ENCODE measurements around the gene SEC14L5.

SEC14L5 gene

DNA sequence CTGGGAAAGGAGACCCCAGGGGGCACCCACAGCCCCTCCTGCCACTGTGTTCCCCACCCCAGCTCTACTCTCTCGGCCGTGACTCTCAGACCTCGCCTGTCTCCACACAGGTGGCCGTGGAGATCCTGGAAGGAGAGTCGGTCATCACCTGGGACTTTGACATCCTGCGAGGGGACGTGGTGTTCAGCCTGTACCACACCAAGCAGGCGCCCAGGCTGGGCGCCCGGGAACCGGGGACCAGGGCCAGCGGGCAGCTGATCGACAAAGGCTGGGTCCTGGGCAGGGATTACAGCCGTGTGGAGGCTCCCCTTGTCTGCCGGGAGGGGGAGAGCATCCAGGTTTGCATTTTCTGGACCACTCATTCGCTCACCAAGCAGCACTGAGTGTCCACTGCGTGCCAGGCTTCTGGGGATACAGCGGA, 50.2 kb downstream of the SEC14L5 start:
- no peak overlapping the region for H3K4me3 ChIP-seq
- DNase-seq (ENCODE audit: low spot score in 2 of 2): no peak
- H3K36me3 ChIP-seq (replicated peaks): no peaks in the 10 kb centered on the region
- H3K9me3 ChIP-seq: no peaks in the 10 kb centered on the region
- in situ Hi-C loops (cut with MboI; ENCODE audit: low sequenced_read_pairs): no loop called here
- 0 out of 2 replicates have a peak, but pooled peaks cover 2% of the 10 kb centered on the region for H3K27me3 ChIP-seq (ENCODE audit: low read depth)
- no peaks in the 10 kb centered on the region for H3K4me1 ChIP-seq

DNA sequence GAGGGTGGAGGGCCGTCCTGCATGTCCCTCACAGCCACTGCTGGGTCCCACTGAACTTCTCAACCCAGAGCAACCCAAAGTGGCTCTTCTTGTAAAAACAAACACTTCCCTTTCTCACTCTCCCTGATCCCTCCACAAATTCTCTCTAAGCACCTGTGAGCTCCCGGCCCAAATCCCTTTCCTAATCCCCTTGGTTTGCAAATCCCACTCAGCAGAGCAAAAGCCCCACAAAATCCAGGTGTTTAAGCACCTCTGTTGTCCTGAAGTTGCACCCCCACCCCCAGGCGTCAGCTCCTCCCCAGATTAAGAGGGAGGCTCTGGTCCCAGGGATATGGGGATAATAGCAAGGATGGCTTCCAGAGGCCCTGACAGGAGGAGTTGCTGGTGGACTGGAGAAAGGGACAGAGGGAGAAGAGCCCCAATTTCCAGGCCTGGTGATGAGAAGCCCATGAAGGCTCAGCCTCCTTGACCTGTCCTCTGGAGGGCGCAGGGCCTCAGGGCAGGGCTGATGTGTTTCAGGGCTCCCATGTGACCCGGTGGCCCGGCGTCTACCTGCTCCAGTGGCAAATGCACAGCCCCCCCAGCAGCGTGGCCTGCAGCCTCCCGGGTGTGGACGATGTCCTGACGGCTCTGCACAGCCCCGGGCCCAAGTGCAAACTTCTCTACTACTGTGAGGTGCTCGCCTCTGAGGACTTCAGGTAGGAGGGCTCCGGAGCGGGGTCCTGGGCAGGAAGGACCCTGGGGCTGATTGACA, 52.6 kb downstream of the SEC14L5 start:
- in situ Hi-C loops (cut with MboI; ENCODE audit: low sequenced_read_pairs): no loop called here
- no peak overlapping the region for H3K4me3 ChIP-seq
- no peak for DNase-seq (ENCODE audit: low spot score in 2 of 2)
- H3K9me3 ChIP-seq: no peaks in the 10 kb centered on the region
- no peaks in the 10 kb centered on the region for H3K36me3 ChIP-seq (replicated peaks)
- H3K4me1 ChIP-seq: no peaks in the 10 kb centered on the region
- H3K27me3 ChIP-seq (ENCODE audit: low read depth): 0 out of 2 replicates have a peak, but pooled peaks cover 2% of the 10 kb centered on the region

DNA sequence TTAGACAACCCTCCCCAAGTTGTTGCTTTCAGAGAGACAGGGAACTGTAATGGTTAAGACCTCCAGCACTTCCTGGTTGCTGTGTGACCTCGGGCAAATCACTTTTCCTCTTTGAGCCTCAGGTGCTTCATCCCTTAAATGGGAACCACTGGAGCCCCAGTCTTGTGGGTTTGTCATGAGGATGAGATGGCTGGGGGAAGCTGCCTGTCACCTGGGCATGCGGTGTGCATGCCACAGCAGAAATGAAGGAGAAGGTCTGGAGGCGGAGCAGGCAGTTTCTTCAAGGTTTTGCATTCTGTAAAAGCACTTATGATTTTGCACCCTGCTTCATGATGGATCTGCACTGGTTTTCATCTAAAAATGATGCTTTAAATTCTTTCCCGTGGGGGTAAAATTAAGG, 53.5 kb downstream of the SEC14L5 start:
- Histone ChIP-seq H3K9me3 (no peaks in the 10 kb centered on the region), H3K4me3 (no peak overlapping the region), H3K27me3 (ENCODE audit: low read depth) (0 out of 2 replicates have a peak, but pooled peaks cover 2% of the 10 kb centered on the region), H3K4me1 (no peaks in the 10 kb centered on the region), H3K36me3 (replicated peaks) (no peaks in the 10 kb centered on the region)
- DNase-seq (ENCODE audit: low spot score in 2 of 2): no peak
- in situ Hi-C loops (cut with MboI; ENCODE audit: low sequenced_read_pairs): no loop called here

DNA sequence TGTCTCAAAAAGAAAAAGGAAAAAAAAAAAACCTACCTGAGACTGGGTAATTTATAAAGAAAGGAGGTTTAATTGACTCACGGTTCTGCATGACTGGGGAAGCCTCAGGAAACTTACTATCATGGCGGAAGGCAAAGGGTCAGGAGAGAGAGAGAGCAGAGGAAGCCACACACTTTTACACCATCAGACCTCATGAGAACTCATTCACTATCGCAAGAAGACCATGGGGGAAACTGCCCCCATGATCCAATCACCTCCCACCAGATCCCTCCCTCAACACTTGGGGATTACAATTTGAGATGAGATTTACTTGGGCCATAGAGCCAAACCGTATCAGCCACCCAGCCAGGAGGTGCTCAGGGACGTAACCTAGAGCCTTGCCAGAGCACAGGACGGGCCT, 54.8 kb downstream of the SEC14L5 start:
- no peak for DNase-seq (ENCODE audit: low spot score in 2 of 2)
- 0 out of 2 replicates have a peak, but pooled peaks cover 2% of the 10 kb centered on the region for H3K27me3 ChIP-seq (ENCODE audit: low read depth)
- no peaks in the 10 kb centered on the region for H3K9me3 ChIP-seq
- no peak overlapping the region for H3K4me3 ChIP-seq
- no peaks in the 10 kb centered on the region for H3K36me3 ChIP-seq (replicated peaks)
- in situ Hi-C loops (cut with MboI; ENCODE audit: low sequenced_read_pairs): no loop called here
- H3K4me1 ChIP-seq: no peaks in the 10 kb centered on the region

DNA sequence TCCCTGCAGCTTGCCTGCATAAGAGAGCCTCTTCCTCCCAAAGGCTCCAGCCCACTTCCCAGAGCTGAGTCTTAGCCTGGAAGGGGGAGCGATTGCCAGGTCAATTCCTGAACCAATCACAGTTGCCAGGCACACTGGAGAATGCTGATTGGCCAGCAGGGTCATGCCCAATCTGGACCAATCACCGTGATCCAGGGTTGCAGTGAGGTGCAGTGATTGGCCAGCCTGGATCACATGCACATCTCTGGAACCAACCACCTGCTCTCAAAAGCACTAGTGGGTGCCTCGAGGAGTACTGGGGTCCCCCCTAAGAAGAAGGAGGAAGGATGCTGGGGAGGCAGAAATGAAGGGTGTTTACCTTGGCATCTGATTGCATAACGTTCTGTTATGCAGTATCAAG, 57.2 kb downstream of the SEC14L5 start:
- 0 out of 2 replicates have a peak, but pooled peaks cover 2% of the 10 kb centered on the region for H3K27me3 ChIP-seq (ENCODE audit: low read depth)
- H3K4me3 ChIP-seq: no peak overlapping the region
- no peaks in the 10 kb centered on the region for H3K36me3 ChIP-seq (replicated peaks)
- in situ Hi-C loops (cut with MboI; ENCODE audit: low sequenced_read_pairs): no loop called here
- no peaks in the 10 kb centered on the region for H3K4me1 ChIP-seq
- H3K9me3 ChIP-seq: no peaks in the 10 kb centered on the region
- DNase-seq (ENCODE audit: low spot score in 2 of 2): peak in 1 of 2 experiments; percentile 24

DNA sequence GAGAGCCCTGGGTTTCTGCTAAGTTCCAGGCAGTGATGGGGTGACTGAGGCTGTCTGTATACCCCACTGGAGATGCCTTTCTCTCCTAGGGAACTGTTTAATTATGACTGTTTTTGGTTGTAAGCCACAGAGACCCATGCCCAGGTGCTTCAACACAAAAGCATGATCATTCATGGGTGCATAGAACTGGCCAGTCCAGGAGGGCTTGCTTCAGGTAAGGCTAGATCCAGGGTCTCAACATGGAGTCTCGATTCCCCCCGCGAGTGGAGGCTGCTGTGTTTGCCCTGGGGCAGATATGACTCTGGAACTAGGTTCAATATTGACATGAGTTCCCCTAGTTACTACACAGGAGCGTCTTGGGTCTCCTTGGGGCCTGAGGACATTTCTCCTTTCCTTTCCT, 57.8 kb downstream of the SEC14L5 start:
- no peaks in the 10 kb centered on the region for H3K9me3 ChIP-seq
- in situ Hi-C loops (cut with MboI; ENCODE audit: low sequenced_read_pairs): no loop called here
- no peaks in the 10 kb centered on the region for H3K36me3 ChIP-seq (replicated peaks)
- no peak for DNase-seq (ENCODE audit: low spot score in 2 of 2)
- H3K4me1 ChIP-seq: no peaks in the 10 kb centered on the region
- no peak overlapping the region for H3K4me3 ChIP-seq
- H3K27me3 ChIP-seq (ENCODE audit: low read depth): 0 out of 2 replicates have a peak, but pooled peaks cover 2% of the 10 kb centered on the region

DNA sequence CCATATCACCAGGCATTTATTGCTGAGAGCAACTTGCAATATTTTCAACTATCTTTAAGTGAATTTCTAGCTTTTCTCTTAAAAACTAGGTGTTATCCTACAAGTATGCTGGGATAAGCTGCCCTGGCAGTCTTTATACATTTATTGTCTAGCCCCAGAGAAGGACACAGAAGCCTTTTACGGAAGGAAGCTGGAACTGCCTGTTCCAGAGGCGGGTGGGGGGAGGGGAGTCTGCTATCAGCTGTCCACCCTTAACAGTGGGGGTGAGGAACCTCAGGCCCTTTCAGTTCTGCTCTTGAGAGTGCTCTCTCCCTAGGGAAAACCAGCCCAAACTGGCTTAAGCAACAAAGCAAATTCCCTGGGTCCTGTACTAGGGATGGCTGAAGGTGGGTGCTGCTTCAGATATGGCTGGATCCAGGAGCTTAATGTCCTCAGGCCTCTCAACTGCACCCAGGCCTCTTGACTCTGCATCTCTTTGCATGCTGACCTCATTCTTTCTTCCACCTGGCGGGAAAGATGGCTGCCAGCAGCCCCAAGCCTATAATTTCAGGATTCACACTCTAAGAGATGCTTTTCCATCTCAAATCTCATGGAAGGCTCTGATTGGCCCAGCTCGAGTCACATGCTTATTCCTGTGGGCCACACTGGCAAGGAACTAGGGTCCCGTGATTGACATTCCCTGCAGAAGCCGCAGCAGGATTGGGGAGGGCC, 59.0 kb downstream of the SEC14L5 start:
- Histone ChIP-seq H3K4me3 (no peak overlapping the region), H3K9me3 (no peaks in the 10 kb centered on the region), H3K4me1 (no peaks in the 10 kb centered on the region), H3K27me3 (ENCODE audit: low read depth) (no peaks in the 10 kb centered on the region), H3K36me3 (replicated peaks) (no peaks in the 10 kb centered on the region)
- DNase-seq (ENCODE audit: low spot score in 2 of 2): no peak
- in situ Hi-C loops (cut with MboI; ENCODE audit: low sequenced_read_pairs): no loop called here

DNA sequence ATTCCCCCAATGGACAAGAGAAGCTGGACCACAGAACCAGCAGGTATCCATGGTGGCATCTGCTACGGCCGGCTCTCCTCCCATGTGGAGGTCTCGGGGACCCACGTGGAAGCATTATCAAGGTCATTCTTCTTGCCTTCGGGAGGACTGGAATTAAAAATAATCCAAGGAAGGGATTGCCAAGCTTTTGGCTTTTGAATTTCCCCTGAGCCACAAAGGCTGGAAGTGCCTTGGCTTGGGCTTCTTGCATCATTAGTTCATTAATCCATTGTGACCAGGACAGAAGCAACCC, 59.5 kb downstream of the SEC14L5 start:
- Histone ChIP-seq H3K36me3 (replicated peaks) (no peaks in the 10 kb centered on the region), H3K9me3 (no peaks in the 10 kb centered on the region), H3K4me1 (no peaks in the 10 kb centered on the region), H3K4me3 (no peak overlapping the region), H3K27me3 (ENCODE audit: low read depth) (no peaks in the 10 kb centered on the region)
- no peak for DNase-seq (ENCODE audit: low spot score in 2 of 2)
- in situ Hi-C loops (cut with MboI; ENCODE audit: low sequenced_read_pairs): no loop called here

DNA sequence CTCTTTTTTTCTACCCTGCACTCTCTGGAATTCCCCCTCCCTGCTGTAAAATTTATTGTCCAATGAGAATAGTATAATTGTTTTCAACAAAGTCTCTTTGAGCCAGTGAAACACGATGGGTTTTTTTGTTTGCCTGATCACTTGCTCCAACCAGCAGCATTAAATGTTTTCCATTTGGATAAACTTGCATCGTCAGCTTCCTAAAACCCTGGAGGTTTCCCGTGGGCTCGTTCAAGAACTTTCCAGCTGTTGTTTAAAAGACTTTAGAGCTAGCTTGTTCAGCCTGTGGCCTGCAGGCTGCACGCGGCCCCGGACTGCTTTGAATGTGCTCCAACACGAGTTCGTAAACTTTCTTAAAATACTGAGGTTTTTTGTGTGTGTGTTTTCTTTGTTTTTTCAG, 60.7 kb downstream of the SEC14L5 start:
- in situ Hi-C loops (cut with MboI; ENCODE audit: low sequenced_read_pairs): no loop called here
- Histone ChIP-seq H3K4me3 (no peak overlapping the region), H3K4me1 (no peaks in the 10 kb centered on the region), H3K9me3 (no peaks in the 10 kb centered on the region), H3K27me3 (ENCODE audit: low read depth) (no peaks in the 10 kb centered on the region), H3K36me3 (replicated peaks) (no peaks in the 10 kb centered on the region)
- no peak for DNase-seq (ENCODE audit: low spot score in 2 of 2)

DNA sequence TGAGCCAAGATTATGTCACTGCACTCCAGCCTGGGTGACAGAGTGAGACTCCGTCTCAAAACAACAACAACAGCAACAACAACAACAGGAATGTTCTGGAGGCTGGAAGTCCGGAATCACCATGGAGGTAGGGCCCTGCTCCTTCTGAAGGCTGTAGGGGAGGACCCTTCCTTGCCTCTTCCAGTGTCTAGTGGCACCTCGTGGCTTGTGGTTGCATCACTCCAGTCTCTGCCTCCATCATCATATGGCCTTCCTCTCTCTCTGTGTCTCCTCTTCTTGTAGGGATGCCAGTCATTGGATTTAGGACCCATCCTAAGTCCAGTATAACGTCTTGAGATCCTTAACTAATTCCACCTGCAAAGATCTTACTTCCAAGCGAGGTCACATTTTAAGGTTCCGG, 61.6 kb downstream of the SEC14L5 start:
- Histone ChIP-seq H3K9me3 (no peaks in the 10 kb centered on the region), H3K36me3 (replicated peaks) (no peaks in the 10 kb centered on the region), H3K4me1 (no peaks in the 10 kb centered on the region), H3K4me3 (no peak overlapping the region), H3K27me3 (ENCODE audit: low read depth) (no peaks in the 10 kb centered on the region)
- in situ Hi-C loops (cut with MboI; ENCODE audit: low sequenced_read_pairs): no loop called here
- DNase-seq (ENCODE audit: low spot score in 2 of 2): no peak

DNA sequence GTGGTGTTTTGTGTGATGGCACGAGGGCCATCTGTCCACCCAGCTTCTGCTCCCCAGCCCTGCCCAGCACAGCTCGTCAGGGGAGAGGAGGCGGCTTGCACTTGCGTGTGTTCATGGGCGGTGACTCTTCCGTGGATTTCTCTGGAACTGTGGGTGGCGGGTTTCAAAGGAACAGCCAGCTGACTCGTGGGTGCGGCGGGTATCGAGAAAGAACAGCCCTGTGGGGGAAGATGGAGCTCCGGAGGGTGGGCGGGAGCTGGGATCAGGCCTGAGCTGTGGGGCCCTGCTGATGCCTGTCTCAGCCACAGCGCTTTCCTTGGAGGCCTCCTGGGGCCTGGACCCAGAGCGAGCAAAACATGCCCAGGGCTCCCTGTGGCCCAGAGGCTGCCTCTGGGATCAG, 62.4 kb downstream of the SEC14L5 start:
- no peak for DNase-seq (ENCODE audit: low spot score in 2 of 2)
- no peaks in the 10 kb centered on the region for H3K9me3 ChIP-seq
- H3K4me1 ChIP-seq: no peaks in the 10 kb centered on the region
- no peak overlapping the region for H3K4me3 ChIP-seq
- H3K36me3 ChIP-seq (replicated peaks): no peaks in the 10 kb centered on the region
- no peaks in the 10 kb centered on the region for H3K27me3 ChIP-seq (ENCODE audit: low read depth)
- in situ Hi-C loops (cut with MboI; ENCODE audit: low sequenced_read_pairs): no loop called here

DNA sequence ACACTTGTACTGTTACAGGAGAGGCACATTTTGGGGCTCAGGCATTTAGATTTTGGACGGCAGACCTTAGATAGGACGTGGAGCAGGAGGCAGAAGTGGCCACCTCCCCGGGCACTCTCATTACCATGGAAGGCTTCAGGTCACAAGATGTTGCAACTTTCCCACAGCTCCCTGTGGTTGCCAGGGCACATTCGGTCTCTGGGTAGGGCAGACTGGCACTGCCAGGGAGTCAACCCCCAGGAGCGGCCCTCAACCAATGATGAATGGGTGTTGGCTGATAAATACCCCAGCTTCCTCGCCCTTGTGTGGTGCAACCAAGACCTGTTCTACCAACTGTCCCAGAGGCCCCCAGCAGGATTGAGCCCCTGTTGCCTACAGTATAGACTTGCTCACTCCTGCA, 64.4 kb downstream of the SEC14L5 start:
- H3K4me3 ChIP-seq: no peak overlapping the region
- no peaks in the 10 kb centered on the region for H3K9me3 ChIP-seq
- H3K4me1 ChIP-seq: no peaks in the 10 kb centered on the region
- in situ Hi-C loops (cut with MboI; ENCODE audit: low sequenced_read_pairs): no loop called here
- no peaks in the 10 kb centered on the region for H3K36me3 ChIP-seq (replicated peaks)
- H3K27me3 ChIP-seq (ENCODE audit: low read depth): no peaks in the 10 kb centered on the region
- DNase-seq (ENCODE audit: low spot score in 2 of 2): no peak

DNA sequence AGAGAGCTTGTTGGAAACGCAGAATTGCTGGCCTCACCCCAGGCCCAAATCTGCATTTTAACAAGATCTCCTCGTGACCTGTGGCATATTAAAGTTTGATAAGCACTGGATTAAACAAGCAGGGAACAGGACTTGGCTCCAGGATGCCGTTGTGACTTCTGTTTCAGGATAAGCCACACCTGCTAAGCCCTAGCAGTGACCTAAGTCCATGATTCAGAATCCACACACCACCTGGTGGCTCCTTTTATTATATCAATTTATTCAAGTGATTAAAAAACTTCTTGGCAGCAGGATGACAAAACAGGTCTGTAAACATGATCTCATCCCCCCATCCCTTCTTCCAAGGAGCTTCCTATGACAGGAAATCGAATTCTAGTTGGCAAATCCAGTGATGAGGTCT, 66.5 kb downstream of the SEC14L5 start:
- no peak for DNase-seq (ENCODE audit: low spot score in 2 of 2)
- Histone ChIP-seq H3K9me3 (no peaks in the 10 kb centered on the region), H3K27me3 (ENCODE audit: low read depth) (no peaks in the 10 kb centered on the region), H3K36me3 (replicated peaks) (no peaks in the 10 kb centered on the region), H3K4me1 (no peaks in the 10 kb centered on the region), H3K4me3 (no peak overlapping the region)
- in situ Hi-C loops (cut with MboI; ENCODE audit: low sequenced_read_pairs): no loop called here

DNA sequence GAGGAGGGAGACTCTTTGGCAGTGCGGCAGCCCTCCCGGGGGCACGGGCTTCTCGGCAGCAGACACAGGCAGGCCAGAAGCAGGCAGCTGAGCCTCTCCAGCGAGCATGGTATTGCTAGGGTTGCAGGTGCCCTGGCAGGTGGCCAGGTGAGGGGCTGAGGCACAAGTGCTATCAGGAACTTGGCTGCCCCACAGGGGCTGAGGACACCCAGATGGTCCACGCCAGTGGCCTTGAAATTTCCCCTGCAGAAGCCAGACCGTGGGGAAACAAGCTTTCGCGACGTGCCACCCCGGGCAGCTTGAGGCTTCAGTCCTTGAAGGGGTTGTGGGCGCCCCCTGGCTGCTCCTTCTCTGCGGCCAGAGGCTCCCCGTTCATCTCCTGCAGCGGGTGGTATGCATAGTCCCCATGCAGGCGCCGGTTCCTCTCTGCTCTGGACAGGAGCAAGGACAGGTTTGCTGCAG, 67.1 kb downstream of the SEC14L5 start:
- no peaks in the 10 kb centered on the region for H3K9me3 ChIP-seq
- DNase-seq (ENCODE audit: low spot score in 2 of 2): peak in 1 of 2 experiments; percentile 43
- H3K27me3 ChIP-seq (ENCODE audit: low read depth): no peaks in the 10 kb centered on the region
- in situ Hi-C loops (cut with MboI; ENCODE audit: low sequenced_read_pairs): no loop called here
- H3K4me1 ChIP-seq: no peaks in the 10 kb centered on the region
- H3K36me3 ChIP-seq (replicated peaks): no peaks in the 10 kb centered on the region
- no peak overlapping the region for H3K4me3 ChIP-seq
